Heart left ventricle (tissue), 13 donors: ENCODE measurements around the gene LECT2.
A peak's percentile ranks its signal among the peaks of the same experiment; 100 is the strongest.

Experiments used
- POLR2A ChIP-seq, 2 donors: fragments of 450-650 bp; IDR thresholded peaks; one replicate each; pipeline ENCODE4 v1.6.1; 2017; ENCODE audit warnings: antibody characterized with exemption in 2 of 2, mild to moderate bottlenecking in 2 of 2, moderate library complexity in 2 of 2
- TF ChIP-seq, protein P1 (sequence below), 12 donors: fragments of 200-600 bp; sonication (generic) in 4 of 12; IDR thresholded peaks; one replicate each; pipeline versions ENCODE4 v1.5.0 to v1.8.0; 2018 to 2022; ENCODE audit warnings: antibody characterized with exemption in 12 of 12, mild to moderate bottlenecking in 5 of 12
- donor health status: ischemic (EF 13 %, LVEDD 7.1; RV severe dilation, severe dysfunction).
- donor health status: DM: no; HTN: yes; CAD: no.
- donor health status: DM: no; HTN: no; CAD: no.
- donor health status: ischemic (EF 25% LVEDD 6.9; RV normal size, moderate dysfunction).
- donor health status: ischemic (EF 25% LVEDD 5.7; RV mildly dilated, moderate dysfunction).
- donor health status: ischemic (EF 35%, LVEDD 5.7; RV mildly dilated, moderate dysfunction).
- donor health status: nonischemic (EF 11% LVEDD 7.7; RV severe dilation, severe dysfunction).
- donor health status: DM: yes; HTN: yes; CAD: no.
- donor health status: PGD.
- donor health status: ischemic (EF 29% LVEDD 5.4; RV normal size, mild dysfunction).
- donor health status: nonischemic (EF 23%, LVEDD 6.1; RV moderate dilation, normal function).

DNA sequence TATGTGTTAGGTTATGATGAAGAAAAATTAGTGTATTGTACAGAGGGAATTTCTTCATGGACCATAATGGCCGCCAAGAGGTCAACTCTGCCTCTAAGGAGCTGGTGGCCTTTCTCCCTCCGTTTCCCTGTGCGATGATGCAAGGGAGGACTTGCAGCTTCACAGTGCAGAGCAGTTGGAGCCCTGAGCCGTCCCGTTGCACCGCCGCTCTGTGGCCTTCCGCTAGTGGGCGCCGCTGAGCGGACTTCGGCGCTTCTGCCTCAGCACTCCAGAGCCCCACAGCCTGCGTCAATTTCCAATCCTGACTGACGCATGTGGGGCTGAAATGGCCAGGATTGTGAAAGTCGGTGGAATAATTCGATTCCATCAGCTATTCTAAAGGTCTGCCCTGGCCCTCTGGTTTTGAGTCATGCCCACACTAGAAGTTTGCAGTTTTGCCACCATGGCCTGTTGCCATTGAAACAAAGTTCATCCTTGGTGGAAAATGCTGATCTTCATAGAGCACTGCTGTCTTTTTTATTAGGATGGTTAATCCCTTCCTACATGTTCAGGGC lies 22.7 kb upstream of the LECT2 start:
- TF ChIP-seq, protein P1, sequence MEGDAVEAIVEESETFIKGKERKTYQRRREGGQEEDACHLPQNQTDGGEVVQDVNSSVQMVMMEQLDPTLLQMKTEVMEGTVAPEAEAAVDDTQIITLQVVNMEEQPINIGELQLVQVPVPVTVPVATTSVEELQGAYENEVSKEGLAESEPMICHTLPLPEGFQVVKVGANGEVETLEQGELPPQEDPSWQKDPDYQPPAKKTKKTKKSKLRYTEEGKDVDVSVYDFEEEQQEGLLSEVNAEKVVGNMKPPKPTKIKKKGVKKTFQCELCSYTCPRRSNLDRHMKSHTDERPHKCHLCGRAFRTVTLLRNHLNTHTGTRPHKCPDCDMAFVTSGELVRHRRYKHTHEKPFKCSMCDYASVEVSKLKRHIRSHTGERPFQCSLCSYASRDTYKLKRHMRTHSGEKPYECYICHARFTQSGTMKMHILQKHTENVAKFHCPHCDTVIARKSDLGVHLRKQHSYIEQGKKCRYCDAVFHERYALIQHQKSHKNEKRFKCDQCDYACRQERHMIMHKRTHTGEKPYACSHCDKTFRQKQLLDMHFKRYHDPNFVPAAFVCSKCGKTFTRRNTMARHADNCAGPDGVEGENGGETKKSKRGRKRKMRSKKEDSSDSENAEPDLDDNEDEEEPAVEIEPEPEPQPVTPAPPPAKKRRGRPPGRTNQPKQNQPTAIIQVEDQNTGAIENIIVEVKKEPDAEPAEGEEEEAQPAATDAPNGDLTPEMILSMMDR (IDR thresholded peaks at IDR 0.05) = peak; percentile 36 to 66 (median 52)
- TF ChIP-seq POLR2A (IDR thresholded peaks at IDR 0.05) = no peak
